GM04504 (cell line): ENCODE results near the gene COL6A1.
"Not testable (repeated sequence)": the region's sequence is repeated elsewhere in the genome, so short reads cannot be mapped to it uniquely, and the experiment has no call there.

ENCODE experiments used
- DNase-seq: peaks from one replicate; pipeline ENCODE4 v3.0.0-alpha.2; 2012; ENCODE audit warnings: low read depth

The COL6A1 gene

GRCh38 chr21:46005894-46006546, 24.4 kb downstream of the COL6A1 start:
- DNase-seq: not testable (repeated sequence)

GRCh38 chr21:46006547-46007491, 25.2 kb downstream of the COL6A1 start:
- DNase-seq: no peak

- DNase-seq: no peak
These were observed 25.9 kb downstream of the COL6A1 start for GRCh38 chr21:46007492-46007868.

GRCh38 chr21:46008893-46009621, 27.5 kb downstream of the COL6A1 start:
- DNase-seq: no peak

GRCh38 chr21:46009951-46010705, 28.6 kb downstream of the COL6A1 start:
- DNase-seq: no peak

GRCh38 chr21:46011267-46011967, 29.8 kb downstream of the COL6A1 start:
- no peak for DNase-seq

GRCh38 chr21:46012154-46012553, 30.6 kb downstream of the COL6A1 start:
- no peak for DNase-seq

GRCh38 chr21:46014828-46015227, 33.3 kb downstream of the COL6A1 start:
- no peak for DNase-seq

GRCh38 chr21:46017148-46017547, 35.6 kb downstream of the COL6A1 start:
- no peak for DNase-seq

GRCh38 chr21:46017695-46018094, 36.1 kb downstream of the COL6A1 start:
- no peak for DNase-seq

- DNase-seq: no peak
These were observed 37.0 kb downstream of the COL6A1 start for GRCh38 chr21:46018615-46019014.

GRCh38 chr21:46020581-46020980, 39.0 kb downstream of the COL6A1 start:
- no peak for DNase-seq

- no peak for DNase-seq
These were observed 39.8 kb downstream of the COL6A1 start for GRCh38 chr21:46021398-46021797.

- DNase-seq: no peak
These were observed 40.5 kb downstream of the COL6A1 start for GRCh38 chr21:46021978-46022544.

- no peak for DNase-seq
These were observed 41.3 kb downstream of the COL6A1 start for GRCh38 chr21:46022551-46023525.

- DNase-seq: no peak
These were observed 42.0 kb downstream of the COL6A1 start for GRCh38 chr21:46023555-46023954.

GRCh38 chr21:46024141-46024540, 42.6 kb downstream of the COL6A1 start:
- DNase-seq: no peak

- DNase-seq: no peak
These were observed 43.7 kb downstream of the COL6A1 start for GRCh38 chr21:46025113-46025770.

- DNase-seq: no peak
These were observed 46.4 kb downstream of the COL6A1 start for GRCh38 chr21:46027851-46028493.
